WERI-Rb-1 (cell line): ENCODE data around the gene GRK4.

ENCODE experiments used
- DNase-seq: peaks from one replicate; pipeline ENCODE4 v3.0.0-alpha.2; 2020
- H3K27ac ChIP-seq: fragments of 250-450 bp; sonication (Bioruptor Pico); 2 replicates; pipeline ENCODE4 v1.5.1; 2020; ENCODE audit warnings: mild to moderate bottlenecking, moderate library complexity
- H3K27me3 ChIP-seq: fragments of 250-450 bp; sonication (Bioruptor Pico); 2 replicates; pipeline ENCODE4 v1.5.1; 2021; ENCODE audit warnings: mild to moderate bottlenecking, low read depth, moderate library complexity; ENCODE audit not compliant: insufficient read depth, severe bottlenecking
- H3K36me3 ChIP-seq: fragments of 250-450 bp; sonication (Bioruptor Pico); 2 replicates; pipeline ENCODE4 v1.5.1; 2020; ENCODE audit warnings: mild to moderate bottlenecking, moderate library complexity
- H3K4me3 ChIP-seq: 2 replicates; pipeline ENCODE4 v1.5.1; 2011; ENCODE audit warnings: low read depth, mild to moderate bottlenecking, control low read depth, low read length
- H3K9me3 ChIP-seq: fragments of 250-450 bp; sonication (Bioruptor Pico); 2 replicates; pipeline ENCODE4 v1.5.1; 2021; ENCODE audit warnings: mild to moderate bottlenecking, moderate library complexity; ENCODE audit not compliant: severe bottlenecking
- CTCF ChIP-seq: IDR thresholded peaks from 2 replicates; pipeline ENCODE4 v1.5.1; 2011; ENCODE audit warnings: low read depth, mild to moderate bottlenecking, control low read depth, inconsistent platforms, low read length

Gene GRK4

GRCh38 chr4:3074846-3075651 is 111.7 kb downstream of the GRK4 start:
- Histone ChIP-seq H3K36me3 (peaks cover 10% of the 10 kb centered on the region; the same call in 1 of the 2 replicates), H3K4me3 (peak overlapping the region; percentile 86), H3K27ac (peak overlapping the region; percentile 97), H3K27me3 (no peaks in the 10 kb centered on the region), H3K9me3 (no peaks in the 10 kb centered on the region)
- TF ChIP-seq CTCF = no peak
- peak; percentile 91 for DNase-seq

- no peak for DNase-seq
- Histone ChIP-seq H3K9me3 (no peaks in the 10 kb centered on the region), H3K36me3 (peaks cover 10% of the 10 kb centered on the region; the same call in 1 of the 2 replicates), H3K4me3 (peak overlapping the region; percentile 86), H3K27ac (peak overlapping the region; percentile 97), H3K27me3 (no peaks in the 10 kb centered on the region)
- no peak for TF ChIP-seq CTCF
Measured at GRCh38 chr4:3075652-3075981, 112.2 kb downstream of the GRK4 start.

GRCh38 chr4:3077796-3078195 is 114.4 kb downstream of the GRK4 start:
- Histone ChIP-seq H3K27ac (no peak overlapping the region), H3K4me3 (no peak overlapping the region), H3K27me3 (no peaks in the 10 kb centered on the region), H3K36me3 (peaks cover 10% of the 10 kb centered on the region; the same call in 1 of the 2 replicates), H3K9me3 (no peaks in the 10 kb centered on the region)
- no peak for TF ChIP-seq CTCF
- no peak for DNase-seq

GRCh38 chr4:3079694-3080123 is 116.3 kb downstream of the GRK4 start:
- Histone ChIP-seq H3K9me3 (no peaks in the 10 kb centered on the region), H3K27me3 (no peaks in the 10 kb centered on the region), H3K27ac (no peak overlapping the region), H3K4me3 (no peak overlapping the region), H3K36me3 (peaks cover 10% of the 10 kb centered on the region; the same call in 1 of the 2 replicates)
- DNase-seq = no peak
- no peak for TF ChIP-seq CTCF

GRCh38 chr4:3082925-3083515 is 119.6 kb downstream of the GRK4 start:
- Histone ChIP-seq H3K27ac (no peak overlapping the region), H3K9me3 (no peaks in the 10 kb centered on the region), H3K36me3 (peaks cover 20% of the 10 kb centered on the region), H3K27me3 (no peaks in the 10 kb centered on the region), H3K4me3 (no peak overlapping the region)
- DNase-seq = no peak
- no peak for TF ChIP-seq CTCF
